Cardiac fibroblast (primary cell): ENCODE measurements around the gene FER.

Experiments used
- DNase-seq, 2 donors: peaks; one replicate each; pipeline versions ENCODE4 v3.0.0 to v3.0.0-alpha.2; 2010; ENCODE audit warnings: low read depth in 2 of 2
- H3K4me3 ChIP-seq, 2 donors: replicated peaks in 1 of 2; 1 replicate in 1 of 2; 2 replicates in 1 of 2; pipeline ENCODE4 v1.5.1; 2011; ENCODE audit warnings: low read depth in 2 of 2, low read length in 2 of 2, mild to moderate bottlenecking in 2 of 2, moderate library complexity in 1 of 2
- TF ChIP-seq, protein P1 (sequence below): IDR thresholded peaks from one replicate; pipeline ENCODE4 v1.5.1; 2011; ENCODE audit warnings: low read depth, mild to moderate bottlenecking, low read length, inconsistent platforms

Gene FER

DNA sequence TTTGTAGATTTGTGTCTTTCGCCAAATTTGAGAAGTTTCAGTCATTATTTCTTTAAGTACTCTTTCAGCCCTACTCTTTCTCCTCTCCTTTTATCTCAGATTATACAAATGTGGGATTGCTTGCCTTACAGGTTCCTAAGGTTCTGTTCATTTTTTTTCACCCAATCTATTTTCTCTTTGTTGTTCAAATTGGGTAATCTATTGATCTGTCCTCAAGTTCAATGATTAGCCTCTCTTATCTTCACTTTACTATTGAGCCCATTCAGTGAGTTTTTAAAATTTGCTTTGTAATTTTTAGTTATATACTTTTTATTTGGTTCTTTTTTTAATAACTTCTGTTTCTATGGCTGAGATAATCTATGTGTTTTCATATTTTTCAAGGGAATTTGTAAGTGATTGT is 282.1 kb downstream of the FER start:
- no peak overlapping the region for H3K4me3 ChIP-seq
- TF ChIP-seq, protein P1, sequence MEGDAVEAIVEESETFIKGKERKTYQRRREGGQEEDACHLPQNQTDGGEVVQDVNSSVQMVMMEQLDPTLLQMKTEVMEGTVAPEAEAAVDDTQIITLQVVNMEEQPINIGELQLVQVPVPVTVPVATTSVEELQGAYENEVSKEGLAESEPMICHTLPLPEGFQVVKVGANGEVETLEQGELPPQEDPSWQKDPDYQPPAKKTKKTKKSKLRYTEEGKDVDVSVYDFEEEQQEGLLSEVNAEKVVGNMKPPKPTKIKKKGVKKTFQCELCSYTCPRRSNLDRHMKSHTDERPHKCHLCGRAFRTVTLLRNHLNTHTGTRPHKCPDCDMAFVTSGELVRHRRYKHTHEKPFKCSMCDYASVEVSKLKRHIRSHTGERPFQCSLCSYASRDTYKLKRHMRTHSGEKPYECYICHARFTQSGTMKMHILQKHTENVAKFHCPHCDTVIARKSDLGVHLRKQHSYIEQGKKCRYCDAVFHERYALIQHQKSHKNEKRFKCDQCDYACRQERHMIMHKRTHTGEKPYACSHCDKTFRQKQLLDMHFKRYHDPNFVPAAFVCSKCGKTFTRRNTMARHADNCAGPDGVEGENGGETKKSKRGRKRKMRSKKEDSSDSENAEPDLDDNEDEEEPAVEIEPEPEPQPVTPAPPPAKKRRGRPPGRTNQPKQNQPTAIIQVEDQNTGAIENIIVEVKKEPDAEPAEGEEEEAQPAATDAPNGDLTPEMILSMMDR: no peak
- DNase-seq: no peak

DNA sequence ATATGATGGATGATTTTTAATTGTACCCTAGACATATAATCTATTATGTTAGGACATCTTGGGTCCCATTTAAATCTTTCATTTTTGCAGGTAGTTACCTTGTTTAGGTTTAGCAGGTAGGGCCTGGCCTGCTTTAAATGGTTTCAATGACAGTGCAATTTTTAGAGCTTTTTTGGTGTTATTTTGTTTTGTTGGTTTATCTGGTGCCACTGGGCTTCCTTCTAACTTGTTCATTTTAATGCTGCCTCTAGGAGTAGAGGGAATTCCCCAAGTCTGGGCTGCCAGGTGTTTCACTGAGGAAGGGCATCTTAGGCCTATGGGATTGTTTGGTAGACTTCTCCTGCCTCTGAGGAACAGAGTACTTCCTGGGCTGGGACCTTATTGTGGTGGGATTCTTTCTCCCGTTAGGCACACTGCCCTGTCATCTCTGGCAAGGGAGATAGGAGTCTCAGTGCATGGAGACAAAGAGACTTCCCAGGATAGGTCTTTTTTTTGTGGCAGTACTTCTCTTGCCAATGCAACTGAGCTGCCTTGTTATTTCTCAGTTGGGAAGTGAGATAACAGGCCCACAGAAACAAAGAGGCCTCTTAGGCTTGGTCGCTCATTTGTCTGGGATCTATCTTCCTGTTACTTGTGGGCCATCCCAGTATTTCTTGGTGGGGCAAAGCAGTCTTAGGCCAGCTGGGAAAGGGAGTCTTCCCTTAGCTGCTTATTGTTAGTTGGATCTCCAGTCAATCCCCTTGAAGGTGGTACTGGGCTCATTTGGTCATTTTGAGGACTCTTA is 282.9 kb downstream of the FER start:
- TF ChIP-seq, protein P1: no peak
- peak in 1 of 2 donors; percentile 15 for DNase-seq
- H3K4me3 ChIP-seq: no peak overlapping the region

- H3K4me3 ChIP-seq: no peak overlapping the region
- TF ChIP-seq, protein P1: no peak
- no peak for DNase-seq
Measured at GRCh38 chr5:109034306-109034705, 286.6 kb downstream of the FER start.

GRCh38 chr5:109035436-109035835 is 287.7 kb downstream of the FER start:
- H3K4me3 ChIP-seq: no peak overlapping the region
- TF ChIP-seq, protein P1: no peak
- DNase-seq: peak; percentile 26 to 67

DNA sequence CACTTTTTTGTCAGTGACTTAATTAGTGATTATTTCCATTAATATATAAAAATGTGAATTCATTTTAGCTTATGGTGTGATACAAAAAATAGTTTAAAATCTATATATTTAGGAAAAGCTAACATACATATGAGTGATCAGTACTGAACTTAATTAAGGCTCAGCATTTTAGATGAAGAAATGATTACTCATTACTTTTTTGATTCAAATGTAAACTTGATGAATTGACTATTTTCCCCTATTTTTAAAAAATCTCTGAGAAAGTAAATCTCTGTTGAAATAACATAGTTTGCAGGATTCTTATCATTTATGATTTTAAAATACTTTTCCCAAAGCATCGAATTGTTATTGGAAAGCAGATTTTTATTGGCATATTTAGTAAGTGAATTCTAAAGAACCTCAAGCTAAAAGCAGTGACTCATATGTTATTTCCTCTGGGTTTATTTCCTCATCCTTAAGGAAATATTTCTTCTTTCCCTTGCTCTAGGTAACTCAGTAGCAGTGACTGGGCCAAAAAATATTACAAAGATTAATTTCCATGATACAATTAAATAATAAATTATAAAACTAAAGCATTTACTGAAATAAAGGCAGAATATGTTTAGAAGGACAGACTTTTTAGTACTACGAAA is 290.6 kb downstream of the FER start:
- no peak overlapping the region for H3K4me3 ChIP-seq
- DNase-seq: peak; percentile 23 to 64
- TF ChIP-seq, protein P1: no peak

DNA sequence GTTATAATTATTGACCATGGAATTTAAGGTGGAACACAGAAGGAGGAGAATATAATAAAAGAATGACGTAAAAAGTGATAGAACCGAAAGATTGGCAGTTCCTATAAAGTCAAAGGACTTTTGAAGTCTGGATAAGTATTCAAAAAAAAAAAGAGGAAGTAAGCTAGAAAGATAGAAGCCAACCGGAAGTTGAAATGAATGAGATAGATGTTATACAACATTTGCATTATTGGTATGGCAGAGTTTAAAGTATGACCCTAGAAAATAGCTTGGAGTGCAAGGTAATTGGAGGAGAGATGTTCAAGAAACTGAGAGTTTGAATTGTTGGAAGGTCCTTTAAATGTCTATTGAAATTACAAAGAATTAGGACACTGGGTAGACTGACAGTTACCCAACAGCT is 293.6 kb downstream of the FER start:
- TF ChIP-seq, protein P1: no peak
- H3K4me3 ChIP-seq: no peak overlapping the region
- DNase-seq: no peak
